Kidney glomerular epithelial cell (primary cell): ENCODE measurements around the gene LRRC14B.
"Not testable (repeated sequence)": the region's sequence is repeated elsewhere in the genome, so short reads cannot be mapped to it uniquely, and the experiment has no call there.

Experiments used
- DNase-seq: peaks from one replicate; lab custom pipeline; 2025; lab: John Stamatoyannopoulos, UW

LRRC14B gene

GRCh38 chr5:160921-161802, 30.1 kb upstream of the LRRC14B start:
- no peak for DNase-seq

GRCh38 chr5:161803-162110, 29.5 kb upstream of the LRRC14B start:
- no peak for DNase-seq

GRCh38 chr5:162190-162564, 29.1 kb upstream of the LRRC14B start:
- DNase-seq: no peak

- DNase-seq: no peak
Measured at GRCh38 chr5:162565-163337, 28.5 kb upstream of the LRRC14B start.

- no peak for DNase-seq
Measured at GRCh38 chr5:163338-163620, 28.0 kb upstream of the LRRC14B start.

GRCh38 chr5:163841-164240, 27.5 kb upstream of the LRRC14B start:
- no peak for DNase-seq

- no peak for DNase-seq
Measured at GRCh38 chr5:164244-164643, 27.1 kb upstream of the LRRC14B start.

- not testable (repeated sequence) for DNase-seq
Measured at GRCh38 chr5:164783-165182, 26.5 kb upstream of the LRRC14B start.

GRCh38 chr5:166441-167372, 24.6 kb upstream of the LRRC14B start:
- DNase-seq: no peak

GRCh38 chr5:167511-167910, 23.8 kb upstream of the LRRC14B start:
- DNase-seq: no peak

GRCh38 chr5:167982-168660, 23.2 kb upstream of the LRRC14B start:
- no peak for DNase-seq

GRCh38 chr5:169071-169727, 22.1 kb upstream of the LRRC14B start:
- no peak for DNase-seq

GRCh38 chr5:169728-170094, 21.6 kb upstream of the LRRC14B start:
- DNase-seq: no peak

- no peak for DNase-seq
Measured at GRCh38 chr5:170971-171800, 20.1 kb upstream of the LRRC14B start.

GRCh38 chr5:171801-172331, 19.4 kb upstream of the LRRC14B start:
- no peak for DNase-seq

GRCh38 chr5:172421-172820, 18.9 kb upstream of the LRRC14B start:
- no peak for DNase-seq

GRCh38 chr5:172841-173251, 18.4 kb upstream of the LRRC14B start:
- DNase-seq: no peak

- no peak for DNase-seq
Measured at GRCh38 chr5:173392-174290, 17.7 kb upstream of the LRRC14B start.

- DNase-seq: no peak
Measured at GRCh38 chr5:174291-174600, 17.0 kb upstream of the LRRC14B start.
